ENCODE data around the gene IFITM1. TPM values are rescaled to one million over a fixed set of nuclear protein-coding genes. Genes with fewer than 3 reads are reported as not detected.

IFITM1 gene
- total RNA-seq, 1 donor from 2014 or later: 379 TPM

DNA sequence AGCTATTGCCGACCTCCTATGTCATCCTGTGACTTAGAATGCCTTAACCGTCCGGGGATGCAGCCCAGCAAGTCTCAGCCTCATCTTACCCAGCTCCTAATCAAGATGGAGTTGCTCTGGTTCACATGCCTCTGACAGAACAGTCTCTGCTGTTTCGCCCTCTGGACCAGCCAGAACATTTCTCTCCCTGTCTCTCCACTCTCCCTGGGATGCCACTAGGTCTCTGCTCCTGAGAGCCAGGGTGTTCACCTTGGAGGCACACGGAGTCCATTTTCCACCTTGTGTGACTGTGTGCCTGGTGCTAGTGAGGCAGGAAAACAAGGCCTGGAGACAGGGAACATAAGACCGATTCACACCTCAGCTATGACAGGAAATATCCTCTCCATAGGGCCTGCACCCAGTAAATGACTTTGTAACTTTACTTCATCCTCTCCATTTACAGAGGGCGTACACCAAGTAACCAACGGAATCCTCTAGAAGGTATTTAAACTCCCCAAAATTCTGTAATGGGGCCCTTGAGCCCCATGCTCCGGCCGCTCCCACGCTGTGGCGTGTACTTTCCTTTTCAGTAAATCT lies 38.7 kb downstream of the IFITM1 start:
- Histone ChIP-seq H3K27me3 (no peaks in the 10 kb centered on the region), H3K4me1 (peaks cover 44% of the 10 kb centered on the region), H3K4me3 (no peak overlapping the region), H3K9me3 (no peaks in the 10 kb centered on the region), H3K27ac (peak overlapping the region; percentile 100), H3K36me3 (no peaks in the 10 kb centered on the region)
- intact Hi-C loops (cut with DNase I): loop anchor here (2.0 kb wide), 1 partner anchor 26 kb away; no protein-coding TSS in a partner anchor
- no peak for DNase-seq (ENCODE audit: extremely low spot score in 2 of 2)
- TF ChIP-seq POLR2A (IDR thresholded peaks at IDR 0.05) (no peak), POLR2AphosphoS5 (IDR thresholded peaks at IDR 0.05; ENCODE audit: insufficient read depth in 1 of 2, low read depth in 1 of 2) (no peak)
- TF ChIP-seq, protein P1, sequence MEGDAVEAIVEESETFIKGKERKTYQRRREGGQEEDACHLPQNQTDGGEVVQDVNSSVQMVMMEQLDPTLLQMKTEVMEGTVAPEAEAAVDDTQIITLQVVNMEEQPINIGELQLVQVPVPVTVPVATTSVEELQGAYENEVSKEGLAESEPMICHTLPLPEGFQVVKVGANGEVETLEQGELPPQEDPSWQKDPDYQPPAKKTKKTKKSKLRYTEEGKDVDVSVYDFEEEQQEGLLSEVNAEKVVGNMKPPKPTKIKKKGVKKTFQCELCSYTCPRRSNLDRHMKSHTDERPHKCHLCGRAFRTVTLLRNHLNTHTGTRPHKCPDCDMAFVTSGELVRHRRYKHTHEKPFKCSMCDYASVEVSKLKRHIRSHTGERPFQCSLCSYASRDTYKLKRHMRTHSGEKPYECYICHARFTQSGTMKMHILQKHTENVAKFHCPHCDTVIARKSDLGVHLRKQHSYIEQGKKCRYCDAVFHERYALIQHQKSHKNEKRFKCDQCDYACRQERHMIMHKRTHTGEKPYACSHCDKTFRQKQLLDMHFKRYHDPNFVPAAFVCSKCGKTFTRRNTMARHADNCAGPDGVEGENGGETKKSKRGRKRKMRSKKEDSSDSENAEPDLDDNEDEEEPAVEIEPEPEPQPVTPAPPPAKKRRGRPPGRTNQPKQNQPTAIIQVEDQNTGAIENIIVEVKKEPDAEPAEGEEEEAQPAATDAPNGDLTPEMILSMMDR (IDR thresholded peaks at IDR 0.05): no peak

DNA sequence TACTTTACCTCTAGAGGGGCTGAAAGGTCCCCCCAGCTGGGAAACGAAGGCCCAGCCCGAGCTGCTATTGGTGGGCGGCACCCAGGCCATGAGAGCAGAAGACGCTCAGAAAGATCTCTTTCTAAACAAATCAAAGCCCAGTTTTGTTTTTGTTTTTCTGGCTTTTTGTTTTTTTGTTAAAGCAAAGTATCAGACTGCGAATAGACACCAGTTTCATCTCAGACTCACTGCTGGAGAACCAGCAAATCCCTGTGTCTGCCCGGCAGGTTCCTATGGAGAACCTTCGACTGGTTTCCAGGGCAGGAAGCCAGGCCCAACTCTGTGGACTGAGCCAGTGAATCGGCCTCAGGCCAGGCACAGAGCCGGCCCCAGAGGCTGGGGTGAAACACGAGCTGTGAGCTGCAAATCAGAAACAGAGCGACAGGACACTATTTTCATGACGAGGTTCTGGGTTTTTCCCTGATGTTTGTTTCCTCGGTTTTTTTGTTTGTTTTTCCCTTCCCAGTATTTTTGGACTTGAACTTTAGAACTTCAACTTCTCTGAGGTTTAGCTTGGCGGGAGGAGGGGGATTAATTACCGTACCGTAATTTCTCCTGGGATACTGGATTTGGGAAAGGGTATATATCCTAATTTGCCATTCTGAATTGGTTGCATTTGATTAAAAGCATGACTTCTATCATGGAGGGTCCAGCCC lies 39.5 kb downstream of the IFITM1 start:
- no peaks in the 10 kb centered on the region for H3K27me3 ChIP-seq
- no peak for DNase-seq (ENCODE audit: extremely low spot score in 2 of 2)
- H3K4me1 ChIP-seq: peaks cover 44% of the 10 kb centered on the region
- intact Hi-C loops (cut with DNase I): loop anchor here (2.0 kb wide), 1 partner anchor 27 kb away; no protein-coding TSS in a partner anchor
- peak overlapping the region in 1 of 2 donors; percentile 19 for H3K4me3 ChIP-seq
- no peaks in the 10 kb centered on the region for H3K36me3 ChIP-seq
- peak overlapping the region; percentile 100 for H3K27ac ChIP-seq
- TF ChIP-seq POLR2A (IDR thresholded peaks at IDR 0.05) (peak in 1 of 2 donors; percentile 36), POLR2AphosphoS5 (IDR thresholded peaks at IDR 0.05; ENCODE audit: insufficient read depth in 1 of 2, low read depth in 1 of 2) (peak; percentile 84 to 88)
- TF ChIP-seq, protein P1 (IDR thresholded peaks at IDR 0.05): no peak
- no peaks in the 10 kb centered on the region for H3K9me3 ChIP-seq

DNA sequence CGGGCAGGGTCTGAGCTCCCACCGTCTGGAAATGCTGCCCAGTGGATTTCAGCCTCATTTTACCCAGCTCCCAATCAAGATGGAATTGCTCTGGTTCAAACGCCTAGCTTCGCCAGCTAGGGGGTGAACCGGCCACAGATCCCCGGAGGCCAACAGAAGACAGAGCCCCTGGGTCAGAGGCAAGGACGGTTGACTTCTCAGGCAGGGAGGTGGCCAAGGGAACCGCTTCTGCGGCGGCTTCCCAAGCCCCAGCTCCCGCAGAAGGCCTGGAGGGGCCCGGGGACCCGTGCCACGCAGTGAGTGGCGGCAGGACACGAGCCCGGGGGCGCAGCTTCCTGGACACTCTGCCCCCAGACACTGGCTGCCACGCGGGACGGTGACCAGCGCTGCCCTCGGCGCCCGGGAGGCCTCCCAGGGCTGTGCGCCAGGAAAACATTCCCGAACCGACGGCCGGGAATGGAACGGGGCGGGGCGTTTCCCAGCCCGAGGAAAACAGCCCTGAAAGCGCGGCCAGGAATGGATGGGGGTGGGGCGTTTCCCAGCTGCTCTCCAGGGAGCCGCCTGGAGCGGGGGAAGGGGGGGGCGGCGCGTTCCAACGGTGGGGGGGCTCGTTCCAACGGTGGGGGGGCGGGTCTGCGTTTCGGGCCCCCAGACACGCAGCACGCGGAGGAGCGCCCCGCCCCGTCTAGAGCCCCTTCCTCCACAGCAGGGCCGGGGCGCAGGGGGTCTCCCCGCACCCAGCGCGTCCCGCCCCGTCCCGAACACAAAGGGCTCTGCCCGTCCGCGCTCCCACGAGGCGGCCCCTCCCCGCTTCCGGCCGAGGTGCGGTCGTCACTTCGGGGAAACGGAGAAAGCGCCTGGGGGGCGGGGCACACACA lies 42.0 kb downstream of the IFITM1 start:
- Histone ChIP-seq H3K36me3 (no peaks in the 10 kb centered on the region), H3K4me1 (peaks cover 40% of the 10 kb centered on the region), H3K9me3 (no peaks in the 10 kb centered on the region), H3K27ac (peak overlapping the region; percentile 100), H3K4me3 (peak overlapping the region; percentile 42 to 50), H3K27me3 (no peaks in the 10 kb centered on the region)
- TF ChIP-seq, protein P1 (IDR thresholded peaks at IDR 0.05): no peak
- TF ChIP-seq POLR2A (IDR thresholded peaks at IDR 0.05) (peak in 1 of 2 donors; percentile 51), POLR2AphosphoS5 (IDR thresholded peaks at IDR 0.05; ENCODE audit: insufficient read depth in 1 of 2, low read depth in 1 of 2) (peak; percentile 79 to 88)
- intact Hi-C loops (cut with DNase I): loop anchor here (5.0 kb wide), 3 partner anchors 49 to 161 kb away; partner anchors contain the start of genes BET1L, IFITM2 and RIC8A
- DNase-seq (ENCODE audit: extremely low spot score in 2 of 2): peak in 1 of 2 donors; percentile 96

DNA sequence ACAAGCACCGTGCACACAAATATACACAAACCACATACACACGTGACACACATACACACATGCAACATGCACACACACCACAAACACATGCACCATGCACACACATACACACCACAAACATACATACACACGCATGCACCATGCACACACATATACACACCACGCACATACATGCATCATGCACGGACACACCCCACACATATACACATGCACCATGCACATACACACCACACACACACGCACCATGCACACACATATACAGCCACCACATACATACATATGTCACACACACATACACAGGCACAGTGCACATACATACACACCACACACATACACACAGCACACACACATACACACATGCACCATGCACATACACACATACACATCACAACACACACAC lies 42.8 kb downstream of the IFITM1 start:
- intact Hi-C loops (cut with DNase I): loop anchor here (5.0 kb wide), 3 partner anchors 49 to 161 kb away; partner anchors contain the start of genes BET1L, IFITM2 and RIC8A
- no peaks in the 10 kb centered on the region for H3K9me3 ChIP-seq
- peaks cover 32% of the 10 kb centered on the region for H3K4me1 ChIP-seq
- no peaks in the 10 kb centered on the region for H3K36me3 ChIP-seq
- H3K27ac ChIP-seq: no peak overlapping the region
- DNase-seq (ENCODE audit: extremely low spot score in 2 of 2): no peak
- no peak for TF ChIP-seq POLR2A (IDR thresholded peaks at IDR 0.05)
- no peak for TF ChIP-seq POLR2AphosphoS5 (IDR thresholded peaks at IDR 0.05; ENCODE audit: insufficient read depth in 1 of 2, low read depth in 1 of 2)
- TF ChIP-seq, protein P1 (IDR thresholded peaks at IDR 0.05): no peak
- no peaks in the 10 kb centered on the region for H3K27me3 ChIP-seq
- H3K4me3 ChIP-seq: no peak overlapping the region

All from vagina (tissue), 2 donors.